HG03196 (cell line): ENCODE results near the gene CBX8.

Experiments used
- ATAC-seq: cut with Tn5 transposase; IDR thresholded peaks from one replicate; pipeline ENCODE4 v1.9.1; 2021; ENCODE audit not compliant: unreplicated experiment

CBX8 gene

GRCh38 chr17:79796763-79797491, at the start of gene CBX8:
Gene CBX8 (minus strand): TSS chr17:79797077. CDS start chr17:79796998, 79 bp downstream.
- peak; percentile 80 for ATAC-seq

- ATAC-seq = no peak
These were observed 48.7 kb upstream of the CBX8 start for GRCh38 chr17:79845601-79845949.

GRCh38 chr17:79844869-79845600, 48.2 kb upstream of the CBX8 start:
- ATAC-seq = no peak

- ATAC-seq = no peak
These were observed 47.2 kb upstream of the CBX8 start for GRCh38 chr17:79843816-79844800.

GRCh38 chr17:79843474-79843815, 46.6 kb upstream of the CBX8 start:
- ATAC-seq = no peak

- ATAC-seq = no peak
These were observed 46.0 kb upstream of the CBX8 start for GRCh38 chr17:79842656-79843473.

- ATAC-seq = no peak
These were observed 45.3 kb upstream of the CBX8 start for GRCh38 chr17:79842136-79842655.

- ATAC-seq = no peak
These were observed 44.7 kb upstream of the CBX8 start for GRCh38 chr17:79841369-79842135.

GRCh38 chr17:79840989-79841286, 44.1 kb upstream of the CBX8 start:
- no peak for ATAC-seq

GRCh38 chr17:79840269-79840988, 43.6 kb upstream of the CBX8 start:
- no peak for ATAC-seq

- peak; percentile 62 for ATAC-seq
These were observed 42.7 kb upstream of the CBX8 start, which contains the start of gene CBX4 for GRCh38 chr17:79839356-79840268. Gene CBX4 (minus strand): TSS chr17:79839440. CDS start chr17:79839251, 189 bp downstream.

- peak; percentile 15 for ATAC-seq
These were observed 41.8 kb upstream of the CBX8 start for GRCh38 chr17:79838522-79839274.

- ATAC-seq = no peak
These were observed 41.1 kb upstream of the CBX8 start for GRCh38 chr17:79837888-79838521.

GRCh38 chr17:79836972-79837887, 40.4 kb upstream of the CBX8 start:
- ATAC-seq = peak; percentile 35

GRCh38 chr17:79836510-79836971, 39.7 kb upstream of the CBX8 start:
- no peak for ATAC-seq
